Stimulated activated memory B cell treated with anti-CD40 and anti-IgM and Interleukin-4, amounts not matched to agents 10 μg/mL and 1 μg/mL and 100 μg/mL, for 72 hours (primary cell): ENCODE measurements around the gene GALNT14.
"Not testable (repeated sequence)": the region's sequence is repeated elsewhere in the genome, so short reads cannot be mapped to it uniquely, and the experiment has no call there.

Experiments used
- ATAC-seq: fragments of 150-1000 bp; cut with Tn5 transposase; 2 replicates; pipeline ENCODE4 v1.10.0; 2021
- H3K27ac Mint-ChIP-seq: one replicate; pipeline ENCODE4 v1.8.0; 2022; ENCODE audit warnings: mild to moderate bottlenecking, mixed read lengths
- H3K27me3 Mint-ChIP-seq: one replicate; pipeline ENCODE4 v1.8.0; 2022; ENCODE audit warnings: mixed read lengths
- H3K36me3 Mint-ChIP-seq: one replicate; pipeline ENCODE4 v1.8.0; 2022; ENCODE audit warnings: mixed read lengths
- H3K4me1 Mint-ChIP-seq: one replicate; pipeline ENCODE4 v1.8.0; 2022; ENCODE audit warnings: mixed read lengths
- H3K4me3 Mint-ChIP-seq: one replicate; pipeline ENCODE4 v1.8.0; 2022; ENCODE audit warnings: mild to moderate bottlenecking, moderate library complexity, mixed read lengths
- H3K9me3 Mint-ChIP-seq: one replicate; pipeline ENCODE4 v1.8.0; 2022; ENCODE audit warnings: mixed read lengths

The GALNT14 gene

GRCh38 chr2:30930716-30931115 lies 207.5 kb downstream of the GALNT14 start:
- Mint-ChIP-seq H3K27ac (no peak overlapping the region), H3K36me3 (no peaks in the 10 kb centered on the region), H3K4me1 (peaks cover 15% of the 10 kb centered on the region), H3K27me3 (no peaks in the 10 kb centered on the region), H3K4me3 (no peak overlapping the region), H3K9me3 (no peaks in the 10 kb centered on the region)
- ATAC-seq, result no peak

GRCh38 chr2:30927465-30928075 lies 210.7 kb downstream of the GALNT14 start:
- no peaks in the 10 kb centered on the region for H3K36me3 Mint-ChIP-seq
- no peaks in the 10 kb centered on the region for H3K9me3 Mint-ChIP-seq
- H3K27me3 Mint-ChIP-seq, result no peaks in the 10 kb centered on the region
- no peak for ATAC-seq
- H3K4me3 Mint-ChIP-seq, result no peak overlapping the region
- peaks cover 5% of the 10 kb centered on the region for H3K4me1 Mint-ChIP-seq
- H3K27ac Mint-ChIP-seq, result no peak overlapping the region

- Mint-ChIP-seq H3K9me3 (no peaks in the 10 kb centered on the region), H3K4me3 (no peak overlapping the region), H3K4me1 (no peaks in the 10 kb centered on the region), H3K27ac (no peak overlapping the region), H3K36me3 (no peaks in the 10 kb centered on the region), H3K27me3 (no peaks in the 10 kb centered on the region)
- ATAC-seq, result no peak
Measured at GRCh38 chr2:30926606-30927005, 211.6 kb downstream of the GALNT14 start.

GRCh38 chr2:30923623-30924022 lies 214.6 kb downstream of the GALNT14 start:
- Mint-ChIP-seq H3K9me3 (no peaks in the 10 kb centered on the region), H3K27ac (no peak overlapping the region), H3K27me3 (no peaks in the 10 kb centered on the region), H3K36me3 (no peaks in the 10 kb centered on the region), H3K4me1 (no peaks in the 10 kb centered on the region), H3K4me3 (no peak overlapping the region)
- ATAC-seq, result no peak

- no peaks in the 10 kb centered on the region for H3K4me1 Mint-ChIP-seq
- ATAC-seq, result no peak
- H3K36me3 Mint-ChIP-seq, result no peaks in the 10 kb centered on the region
- H3K9me3 Mint-ChIP-seq, result no peaks in the 10 kb centered on the region
- no peak overlapping the region for H3K27ac Mint-ChIP-seq
- no peak overlapping the region for H3K4me3 Mint-ChIP-seq
- no peaks in the 10 kb centered on the region for H3K27me3 Mint-ChIP-seq
Measured at GRCh38 chr2:30920511-30920910, 217.7 kb downstream of the GALNT14 start.

- no peaks in the 10 kb centered on the region for H3K36me3 Mint-ChIP-seq
- H3K9me3 Mint-ChIP-seq, result no peaks in the 10 kb centered on the region
- ATAC-seq, result no peak
- H3K4me3 Mint-ChIP-seq, result no peak overlapping the region
- no peaks in the 10 kb centered on the region for H3K4me1 Mint-ChIP-seq
- no peak overlapping the region for H3K27ac Mint-ChIP-seq
- H3K27me3 Mint-ChIP-seq, result no peaks in the 10 kb centered on the region
Measured at GRCh38 chr2:30915486-30915885, 222.8 kb downstream of the GALNT14 start.

GRCh38 chr2:30914456-30914855 lies 223.8 kb downstream of the GALNT14 start:
- Mint-ChIP-seq H3K9me3 (no peaks in the 10 kb centered on the region), H3K27ac (no peak overlapping the region), H3K36me3 (peaks cover 5% of the 10 kb centered on the region), H3K4me3 (no peak overlapping the region), H3K4me1 (no peaks in the 10 kb centered on the region), H3K27me3 (no peaks in the 10 kb centered on the region)
- no peak for ATAC-seq

- Mint-ChIP-seq H3K36me3 (peaks cover 5% of the 10 kb centered on the region), H3K4me1 (no peaks in the 10 kb centered on the region), H3K9me3 (no peaks in the 10 kb centered on the region), H3K27ac (no peak overlapping the region), H3K27me3 (no peaks in the 10 kb centered on the region), H3K4me3 (no peak overlapping the region)
- peak; percentile 17 for ATAC-seq
Measured at GRCh38 chr2:30912056-30912455, 226.2 kb downstream of the GALNT14 start.

GRCh38 chr2:30911327-30911726 lies 226.9 kb downstream of the GALNT14 start:
- Mint-ChIP-seq H3K4me3 (no peak overlapping the region), H3K36me3 (peaks cover 5% of the 10 kb centered on the region), H3K4me1 (no peaks in the 10 kb centered on the region), H3K27me3 (no peaks in the 10 kb centered on the region), H3K9me3 (no peaks in the 10 kb centered on the region), H3K27ac (no peak overlapping the region)
- no peak for ATAC-seq

GRCh38 chr2:30910686-30911085 lies 227.6 kb downstream of the GALNT14 start:
- no peaks in the 10 kb centered on the region for H3K4me1 Mint-ChIP-seq
- peaks cover 5% of the 10 kb centered on the region for H3K36me3 Mint-ChIP-seq
- no peak overlapping the region for H3K27ac Mint-ChIP-seq
- no peak for ATAC-seq
- no peaks in the 10 kb centered on the region for H3K9me3 Mint-ChIP-seq
- H3K27me3 Mint-ChIP-seq, result no peaks in the 10 kb centered on the region
- H3K4me3 Mint-ChIP-seq, result no peak overlapping the region

- not testable (repeated sequence) for H3K4me3 Mint-ChIP-seq, ATAC-seq, H3K36me3 Mint-ChIP-seq, H3K4me1 Mint-ChIP-seq, H3K9me3 Mint-ChIP-seq, H3K27me3 Mint-ChIP-seq, H3K27ac Mint-ChIP-seq
Measured at GRCh38 chr2:30904437-30904836, 233.8 kb downstream of the GALNT14 start.

- Mint-ChIP-seq H3K4me1 (no peaks in the 10 kb centered on the region), H3K4me3 (no peak overlapping the region), H3K27ac (no peak overlapping the region), H3K36me3 (peaks cover 11% of the 10 kb centered on the region), H3K27me3 (no peaks in the 10 kb centered on the region), H3K9me3 (peaks cover 4% of the 10 kb centered on the region)
- no peak for ATAC-seq
Measured at GRCh38 chr2:30903326-30903725, 234.9 kb downstream of the GALNT14 start.

- Mint-ChIP-seq H3K36me3 (peaks cover 12% of the 10 kb centered on the region), H3K4me3 (no peak overlapping the region), H3K27ac (no peak overlapping the region), H3K27me3 (no peaks in the 10 kb centered on the region), H3K9me3 (peaks cover 11% of the 10 kb centered on the region), H3K4me1 (no peaks in the 10 kb centered on the region)
- ATAC-seq, result no peak
Measured at GRCh38 chr2:30900381-30900780, 237.9 kb downstream of the GALNT14 start.

- Mint-ChIP-seq H3K36me3 (peaks cover 12% of the 10 kb centered on the region), H3K4me3 (no peak overlapping the region), H3K27ac (no peak overlapping the region), H3K9me3 (peaks cover 11% of the 10 kb centered on the region), H3K4me1 (no peaks in the 10 kb centered on the region), H3K27me3 (no peaks in the 10 kb centered on the region)
- no peak for ATAC-seq
Measured at GRCh38 chr2:30899516-30900054, 238.7 kb downstream of the GALNT14 start.

GRCh38 chr2:30897539-30897938 lies 240.7 kb downstream of the GALNT14 start:
- H3K9me3 Mint-ChIP-seq, result peaks cover 16% of the 10 kb centered on the region
- no peak overlapping the region for H3K27ac Mint-ChIP-seq
- no peaks in the 10 kb centered on the region for H3K4me1 Mint-ChIP-seq
- ATAC-seq, result no peak
- H3K27me3 Mint-ChIP-seq, result peaks cover 9% of the 10 kb centered on the region
- peaks cover 12% of the 10 kb centered on the region for H3K36me3 Mint-ChIP-seq
- H3K4me3 Mint-ChIP-seq, result no peak overlapping the region

GRCh38 chr2:30894498-30895119 lies 243.6 kb downstream of the GALNT14 start:
- H3K4me3 Mint-ChIP-seq, result no peak overlapping the region
- no peak for ATAC-seq
- no peak overlapping the region for H3K27ac Mint-ChIP-seq
- H3K4me1 Mint-ChIP-seq, result no peaks in the 10 kb centered on the region
- H3K9me3 Mint-ChIP-seq, result peaks cover 16% of the 10 kb centered on the region
- peaks cover 11% of the 10 kb centered on the region for H3K36me3 Mint-ChIP-seq
- peaks cover 9% of the 10 kb centered on the region for H3K27me3 Mint-ChIP-seq
